HG03025 (cell line): ENCODE data around the gene TSPAN2.
"Not testable (repeated sequence)": the region's sequence is repeated elsewhere in the genome, so short reads cannot be mapped to it uniquely, and the experiment has no call there.

Experiments
- ATAC-seq: cut with Tn5 transposase; IDR thresholded peaks from one replicate; pipeline ENCODE4 v1.9.1; 2021; ENCODE audit warnings: mild to moderate bottlenecking, moderate library complexity; ENCODE audit not compliant: unreplicated experiment, low FRiP score

The TSPAN2 gene

DNA sequence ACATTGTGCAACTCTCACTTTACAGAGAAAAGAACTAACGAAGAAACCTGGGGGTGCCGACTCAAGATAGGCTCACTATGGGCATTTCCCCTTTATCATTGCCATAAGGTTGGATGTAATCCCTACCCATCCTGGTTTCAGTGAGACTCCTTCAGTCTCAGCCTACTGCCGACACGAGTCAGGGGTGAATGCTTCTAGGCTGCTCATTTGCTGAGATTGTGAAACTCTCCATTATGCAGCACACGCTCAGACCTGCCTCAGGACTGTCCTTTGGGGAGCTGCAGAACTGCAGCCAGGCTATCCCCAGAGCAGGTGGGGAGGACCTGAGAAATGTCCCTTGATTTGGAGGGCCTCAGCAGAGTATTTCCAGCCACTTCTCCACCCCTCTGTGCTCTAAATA lies 37.5 kb downstream of the TSPAN2 start:
- no peak for ATAC-seq

- ATAC-seq, result no peak
Observed at GRCh38 chr1:115046751-115047150, 42.6 kb downstream of the TSPAN2 start.

- ATAC-seq, result no peak
Observed at GRCh38 chr1:115041654-115042053, 47.6 kb downstream of the TSPAN2 start.

DNA sequence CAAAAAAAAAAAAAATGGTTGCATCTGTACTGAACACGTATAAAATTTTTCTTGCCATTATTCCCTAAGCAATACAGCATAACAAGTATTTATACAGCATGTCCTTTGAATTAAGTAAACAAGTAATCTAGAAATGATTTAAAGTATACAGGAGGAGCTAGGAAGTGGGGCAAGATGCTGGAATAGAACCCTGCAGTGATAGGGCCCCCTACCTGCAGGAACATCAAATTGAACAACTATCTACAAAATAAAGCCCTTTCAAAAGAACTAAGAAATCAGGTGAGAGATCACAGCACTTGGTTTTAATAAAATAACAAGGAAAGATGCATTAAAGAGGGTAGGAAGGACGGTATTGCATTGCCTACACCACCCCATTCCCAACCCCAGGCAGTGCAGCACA lies 48.8 kb downstream of the TSPAN2 start:
- no peak for ATAC-seq

DNA sequence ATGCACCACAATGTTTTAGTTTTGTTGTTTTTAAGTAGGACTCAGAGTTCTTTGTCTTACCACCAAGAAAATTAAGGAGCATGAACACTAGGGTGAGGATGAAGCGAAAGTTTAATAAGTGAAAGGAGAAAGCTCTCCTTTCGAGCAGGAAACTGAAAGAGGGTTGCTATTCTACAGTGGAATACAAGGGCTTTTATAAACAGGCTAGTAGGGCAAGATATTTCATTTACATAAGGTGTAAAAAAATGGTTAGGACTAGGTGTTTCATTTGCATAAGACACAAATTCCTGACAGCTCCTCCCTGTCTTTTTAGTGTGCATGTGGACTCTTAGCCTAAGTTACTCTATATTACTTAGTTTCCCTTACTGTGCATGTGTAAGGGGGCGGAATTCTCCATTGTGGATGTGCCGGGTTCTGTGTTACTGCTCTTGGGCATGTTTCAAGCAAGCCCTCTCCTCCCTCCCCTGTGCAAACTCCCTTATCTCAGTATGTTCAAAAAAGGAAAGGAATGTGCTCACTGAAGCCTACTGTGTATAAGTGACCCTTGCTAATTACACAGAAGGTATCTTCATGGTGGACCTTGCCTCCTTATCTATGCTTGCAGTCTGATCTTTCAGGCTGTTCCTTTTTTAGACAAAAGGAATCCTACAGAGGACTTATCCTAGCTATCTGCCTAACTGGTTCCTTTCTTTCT lies 52.3 kb downstream of the TSPAN2 start:
- ATAC-seq, result no peak

DNA sequence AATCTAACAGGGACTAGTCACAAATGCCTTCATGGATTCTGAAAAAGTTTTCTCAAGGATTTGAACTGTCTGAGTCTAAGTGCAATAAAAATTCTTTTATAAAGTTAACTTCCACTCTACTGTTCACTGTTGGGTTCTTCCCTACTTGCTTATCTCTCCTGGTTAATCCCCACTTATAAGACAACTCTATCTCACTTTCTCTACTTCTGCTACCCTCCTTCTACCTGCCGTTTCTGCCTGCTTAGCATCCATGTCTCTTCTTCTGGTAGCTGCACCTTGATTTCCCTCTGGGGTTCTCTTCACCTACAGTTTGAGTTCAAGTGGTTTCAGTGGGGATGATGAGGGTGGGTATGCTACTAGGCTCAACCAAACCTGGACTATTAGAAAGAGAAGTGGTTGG lies 53.7 kb downstream of the TSPAN2 start:
- ATAC-seq, result no peak

DNA sequence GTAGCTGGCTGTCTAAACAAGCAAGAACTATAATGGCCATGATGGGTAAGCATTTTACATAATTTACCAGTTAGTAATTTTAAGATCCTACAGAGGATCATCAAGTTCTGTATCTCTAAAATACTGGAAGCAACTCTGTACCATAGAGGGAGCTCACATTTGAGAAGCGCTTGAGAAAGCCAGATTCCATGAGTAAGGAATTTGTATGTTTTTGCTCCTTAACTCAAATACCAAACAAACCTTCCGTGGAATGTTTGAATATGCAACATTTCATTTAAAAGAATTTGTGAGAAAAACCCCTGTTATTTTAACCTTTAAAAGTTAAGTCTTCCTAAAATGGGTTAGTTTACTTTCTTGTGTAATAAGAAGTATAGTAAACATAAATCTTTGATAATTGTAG lies 57.7 kb downstream of the TSPAN2 start:
- ATAC-seq, result no peak

GRCh38 chr1:115029526-115029925 lies 59.8 kb downstream of the TSPAN2 start, which contains the start of gene TSHB:
TSS of gene TSHB (plus strand) at chr1:115029826. CDS start at chr1:115033363, 3,537 bp downstream.
- no peak for ATAC-seq

DNA sequence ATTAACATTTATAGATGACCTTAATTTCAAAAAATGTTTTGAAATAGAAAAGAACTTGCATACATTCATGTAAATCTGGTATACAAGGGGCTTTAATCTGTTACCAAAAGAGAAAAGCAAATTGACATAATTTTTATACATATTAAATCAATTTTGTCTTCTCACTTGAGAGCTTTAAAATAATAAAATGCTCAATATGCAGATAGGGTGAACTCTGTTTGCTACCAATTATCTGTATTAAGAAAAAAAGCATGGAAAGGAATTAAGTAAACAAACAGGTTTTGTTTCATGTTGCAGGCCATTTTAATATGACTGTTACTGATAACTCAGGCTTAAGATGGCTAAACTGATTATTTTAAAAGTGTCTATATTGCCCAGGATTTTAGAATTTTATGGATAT lies 65.7 kb downstream of the TSPAN2 start:
- no peak for ATAC-seq

- ATAC-seq, result no peak
Observed at GRCh38 chr1:115021145-115021544, 68.2 kb downstream of the TSPAN2 start.

DNA sequence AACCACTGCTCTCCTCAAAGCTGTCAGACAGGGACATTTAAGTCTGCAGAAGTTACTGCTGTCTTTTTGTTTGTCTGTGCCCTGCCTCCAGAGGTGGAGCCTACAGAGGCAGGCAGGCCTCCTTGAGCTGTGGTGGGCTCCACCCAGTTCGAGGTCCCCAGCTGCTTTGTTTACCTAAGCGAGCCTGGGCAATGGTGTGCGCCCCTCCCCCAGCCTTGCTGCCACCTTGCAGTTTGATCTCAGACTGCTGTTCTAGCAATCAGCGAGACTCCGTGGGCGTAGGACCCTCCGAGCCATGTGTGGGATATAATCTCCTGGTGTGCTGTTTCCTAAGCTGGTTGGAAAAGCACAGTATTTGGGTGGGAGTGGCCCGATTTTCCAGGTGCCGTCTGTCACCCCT lies 69.8 kb downstream of the TSPAN2 start:
- ATAC-seq, result not testable (repeated sequence)

DNA sequence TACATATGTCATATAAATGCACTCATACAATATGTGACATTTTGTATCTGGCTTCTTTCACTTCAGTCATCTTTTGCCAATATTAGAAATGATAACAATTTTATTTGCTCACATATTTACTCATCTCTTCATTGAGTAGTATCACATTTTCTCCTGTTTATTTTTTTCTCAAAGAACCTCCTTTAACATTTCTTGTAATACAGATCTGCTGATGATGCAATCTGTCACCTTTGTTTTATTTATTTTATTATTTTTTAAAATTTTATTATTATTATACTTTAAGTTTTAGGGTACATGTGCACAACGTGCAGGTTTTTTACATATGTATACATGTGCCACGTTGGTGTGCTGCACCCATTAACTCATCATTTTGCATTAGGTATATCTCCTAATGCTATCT lies 75.5 kb downstream of the TSPAN2 start:
- no peak for ATAC-seq

- no peak for ATAC-seq
Observed at GRCh38 chr1:115012434-115012833, 76.9 kb downstream of the TSPAN2 start.

DNA sequence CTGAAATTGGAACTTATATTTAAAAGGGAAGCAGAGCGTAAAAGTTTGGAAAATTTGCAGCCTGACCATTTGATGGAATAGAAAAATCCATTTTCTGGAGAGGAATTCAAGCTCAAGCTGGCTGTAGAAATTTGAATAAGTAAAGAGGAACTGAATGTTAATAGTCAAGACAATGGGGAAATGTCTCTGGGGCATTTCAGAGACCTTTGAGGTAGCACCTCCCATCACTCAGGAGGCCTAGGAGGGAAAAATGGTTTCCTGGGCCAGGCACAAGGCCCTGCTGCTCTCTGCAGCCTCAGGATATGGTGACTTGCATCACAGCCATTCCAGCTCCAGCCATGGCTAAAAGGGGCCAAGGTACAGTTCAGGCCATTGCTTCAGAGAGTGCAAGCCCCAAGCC lies 77.3 kb downstream of the TSPAN2 start:
- ATAC-seq, result no peak

- no peak for ATAC-seq
Observed at GRCh38 chr1:115006191-115006590, 83.1 kb downstream of the TSPAN2 start.
